Superior temporal gyrus (tissue), 1 donor: ENCODE results near the gene TM4SF1.
A peak's percentile ranks its signal among the peaks of the same experiment; 100 is the strongest.

ENCODE experiments used
- DNase-seq: peaks from one replicate; pipeline ENCODE4 v3.0.0-alpha.2; 2016; ENCODE audit errors: extremely low spot score

TM4SF1 gene

GRCh38 chr3:149375501-149376196 is 1.8 kb downstream of the TM4SF1 start:
- DNase-seq = no peak

GRCh38 chr3:149374793-149375500 is 2.5 kb downstream of the TM4SF1 start:
- no peak for DNase-seq

GRCh38 chr3:149374391-149374790 is 3.1 kb downstream of the TM4SF1 start:
- DNase-seq = no peak

GRCh38 chr3:149373235-149374125 is 4.0 kb downstream of the TM4SF1 start:
- DNase-seq = no peak

- DNase-seq = no peak
Observed at GRCh38 chr3:149371723-149372114, 5.7 kb downstream of the TM4SF1 start.

- DNase-seq = peak; percentile 55
Observed at GRCh38 chr3:149371001-149371722, 6.3 kb downstream of the TM4SF1 start.

GRCh38 chr3:149369991-149370866 is 7.2 kb downstream of the TM4SF1 start:
- DNase-seq = no peak

- DNase-seq = peak; percentile 56
Observed at GRCh38 chr3:149368674-149369497, 8.6 kb downstream of the TM4SF1 start.

GRCh38 chr3:149368201-149368673 is 9.2 kb downstream of the TM4SF1 start:
- DNase-seq = no peak

- no peak for DNase-seq
Observed at GRCh38 chr3:149366941-149367840, 10.3 kb downstream of the TM4SF1 start.

- no peak for DNase-seq
Observed at GRCh38 chr3:149366031-149366430, 11.4 kb downstream of the TM4SF1 start.

- no peak for DNase-seq
Observed at GRCh38 chr3:149364624-149365023, 12.8 kb downstream of the TM4SF1 start.

GRCh38 chr3:149363053-149363452 is 14.4 kb downstream of the TM4SF1 start:
- DNase-seq = no peak

- DNase-seq = no peak
Observed at GRCh38 chr3:149362366-149362765, 15.1 kb downstream of the TM4SF1 start.

GRCh38 chr3:149356630-149357029 is 20.8 kb downstream of the TM4SF1 start:
- DNase-seq = no peak

GRCh38 chr3:149356044-149356592 is 21.3 kb downstream of the TM4SF1 start:
- DNase-seq = no peak

- DNase-seq = no peak
Observed at GRCh38 chr3:149353581-149354184, 23.8 kb downstream of the TM4SF1 start.

GRCh38 chr3:149352556-149352955 is 24.9 kb downstream of the TM4SF1 start:
- peak; percentile 68 for DNase-seq
